PFSK-1 (cell line): ENCODE measurements around the gene JSRP1.

Experiments used
- FOXP2 ChIP-seq: optimal IDR thresholded peaks from 2 replicates; pipeline ENCODE3; 2011; ENCODE audit warnings: borderline replicate concordance, control low read depth, inconsistent platforms; ENCODE audit not compliant: insufficient read depth; ENCODE audit errors: extremely low read length, extremely low read depth
- POLR2AphosphoS5 ChIP-seq: IDR thresholded peaks from 2 replicates; pipeline ENCODE4 v1.6.1; 2012; ENCODE audit warnings: low read depth, mild to moderate bottlenecking, control low read depth, low read length, moderate library complexity
- SIN3A ChIP-seq: IDR thresholded peaks from 2 replicates; pipeline ENCODE4 v1.6.1; 2012; ENCODE audit warnings: mild to moderate bottlenecking, low read length, moderate library complexity, borderline replicate concordance; ENCODE audit not compliant: insufficient read depth
- TAF1 ChIP-seq: IDR thresholded peaks from 2 replicates; pipeline ENCODE4 v1.6.1; 2012; ENCODE audit warnings: low read length, control low read depth, borderline replicate concordance; ENCODE audit not compliant: insufficient read depth
- TF ChIP-seq, protein P1 (sequence below), 2 experiments: IDR thresholded peaks; 2 replicates each; pipeline versions ENCODE4 v1.6.1 to v1.8.0; 2011 to 2012; ENCODE audit warnings: low read depth in 2 of 2, low read length in 2 of 2, control low read depth in 1 of 2, inconsistent platforms in 1 of 2, mild to moderate bottlenecking in 1 of 2, moderate library complexity in 1 of 2; ENCODE audit not compliant: insufficient read depth in 1 of 2

The JSRP1 gene

DNA sequence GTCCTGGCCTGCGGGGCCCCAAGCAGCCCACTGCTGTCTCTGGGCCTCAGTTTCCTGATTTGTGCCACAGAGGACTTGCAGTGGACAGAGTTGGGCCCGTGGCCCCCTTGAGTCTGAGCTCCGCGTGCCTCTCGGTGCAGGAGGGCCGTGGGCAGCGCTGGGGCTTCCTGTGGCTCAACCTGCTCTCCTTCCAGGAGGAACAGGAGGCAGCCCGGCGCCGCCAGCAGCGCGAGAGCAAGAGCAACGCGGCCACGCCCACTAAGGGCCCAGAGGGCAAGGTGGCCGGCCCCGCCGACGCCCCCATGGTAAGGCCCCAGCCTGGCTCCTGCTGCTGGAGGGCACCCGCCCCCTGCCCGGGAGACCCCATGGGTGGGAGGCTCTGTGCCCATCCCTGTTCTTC, 46.0 kb downstream of the JSRP1 start:
- TF ChIP-seq SIN3A (no peak), POLR2AphosphoS5 (no peak), FOXP2 (no peak), TAF1 (no peak)
- TF ChIP-seq, protein P1, sequence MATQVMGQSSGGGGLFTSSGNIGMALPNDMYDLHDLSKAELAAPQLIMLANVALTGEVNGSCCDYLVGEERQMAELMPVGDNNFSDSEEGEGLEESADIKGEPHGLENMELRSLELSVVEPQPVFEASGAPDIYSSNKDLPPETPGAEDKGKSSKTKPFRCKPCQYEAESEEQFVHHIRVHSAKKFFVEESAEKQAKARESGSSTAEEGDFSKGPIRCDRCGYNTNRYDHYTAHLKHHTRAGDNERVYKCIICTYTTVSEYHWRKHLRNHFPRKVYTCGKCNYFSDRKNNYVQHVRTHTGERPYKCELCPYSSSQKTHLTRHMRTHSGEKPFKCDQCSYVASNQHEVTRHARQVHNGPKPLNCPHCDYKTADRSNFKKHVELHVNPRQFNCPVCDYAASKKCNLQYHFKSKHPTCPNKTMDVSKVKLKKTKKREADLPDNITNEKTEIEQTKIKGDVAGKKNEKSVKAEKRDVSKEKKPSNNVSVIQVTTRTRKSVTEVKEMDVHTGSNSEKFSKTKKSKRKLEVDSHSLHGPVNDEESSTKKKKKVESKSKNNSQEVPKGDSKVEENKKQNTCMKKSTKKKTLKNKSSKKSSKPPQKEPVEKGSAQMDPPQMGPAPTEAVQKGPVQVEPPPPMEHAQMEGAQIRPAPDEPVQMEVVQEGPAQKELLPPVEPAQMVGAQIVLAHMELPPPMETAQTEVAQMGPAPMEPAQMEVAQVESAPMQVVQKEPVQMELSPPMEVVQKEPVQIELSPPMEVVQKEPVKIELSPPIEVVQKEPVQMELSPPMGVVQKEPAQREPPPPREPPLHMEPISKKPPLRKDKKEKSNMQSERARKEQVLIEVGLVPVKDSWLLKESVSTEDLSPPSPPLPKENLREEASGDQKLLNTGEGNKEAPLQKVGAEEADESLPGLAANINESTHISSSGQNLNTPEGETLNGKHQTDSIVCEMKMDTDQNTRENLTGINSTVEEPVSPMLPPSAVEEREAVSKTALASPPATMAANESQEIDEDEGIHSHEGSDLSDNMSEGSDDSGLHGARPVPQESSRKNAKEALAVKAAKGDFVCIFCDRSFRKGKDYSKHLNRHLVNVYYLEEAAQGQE (IDR thresholded peaks at IDR 0.05; ENCODE audit: insufficient read depth in 1 of 2, low read depth in 2 of 2, low read length in 2 of 2): no peak

- TF ChIP-seq SIN3A: no peak
Observed at GRCh38 chr19:2209408-2209807, 46.8 kb downstream of the JSRP1 start.

DNA sequence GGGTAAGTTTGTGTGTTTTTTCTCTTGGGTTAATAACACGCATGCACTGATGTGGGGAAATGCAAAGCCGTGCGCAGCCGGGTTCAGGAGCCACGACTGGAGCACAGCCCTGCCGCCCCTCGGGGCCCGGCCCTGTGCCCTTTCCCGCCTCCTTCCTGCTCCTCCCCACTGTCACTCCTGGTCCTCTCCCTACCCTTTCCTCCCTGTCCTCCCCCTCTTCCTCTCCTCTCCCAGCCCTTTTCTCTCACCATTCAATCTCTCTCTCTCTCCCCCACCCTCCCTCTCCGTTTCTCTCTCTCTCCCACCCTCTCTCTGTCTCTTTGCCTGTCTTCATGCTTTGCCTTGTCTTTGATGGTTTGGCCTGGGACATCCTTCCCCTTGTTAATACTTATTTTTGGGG, 47.2 kb downstream of the JSRP1 start:
- TF ChIP-seq, protein P1 (IDR thresholded peaks at IDR 0.05; ENCODE audit: insufficient read depth in 1 of 2, low read depth in 2 of 2, low read length in 2 of 2): no peak

GRCh38 chr19:2207991-2208860, 48.0 kb downstream of the JSRP1 start:
- TF ChIP-seq POLR2AphosphoS5 (no peak), FOXP2 (peak; percentile 75)

GRCh38 chr19:2207008-2207407, 49.2 kb downstream of the JSRP1 start:
- TF ChIP-seq SIN3A (no peak), POLR2AphosphoS5 (no peak), FOXP2 (no peak), TAF1 (no peak)
- TF ChIP-seq, protein P1 (IDR thresholded peaks at IDR 0.05; ENCODE audit: insufficient read depth in 1 of 2, low read depth in 2 of 2, low read length in 2 of 2): no peak

DNA sequence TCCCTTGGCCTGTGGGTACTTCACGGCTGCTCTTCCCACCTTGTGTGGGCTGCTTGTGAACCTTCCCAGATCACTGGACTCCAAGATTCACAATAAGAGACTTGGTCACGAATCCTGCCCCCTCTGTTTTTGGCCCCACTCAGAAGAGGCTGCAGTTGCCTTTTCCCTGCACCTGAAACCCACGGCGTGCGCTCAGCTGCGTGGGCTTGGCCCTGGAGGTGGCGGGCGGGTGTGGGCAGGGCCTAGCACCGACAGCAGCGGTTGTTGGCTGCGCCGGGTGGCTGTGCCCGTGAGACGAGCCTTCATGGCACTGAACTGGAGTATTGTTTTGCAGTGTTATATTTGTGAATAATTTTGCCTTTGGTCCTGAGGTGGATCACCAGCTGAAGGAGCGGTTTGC, 53.9 kb downstream of the JSRP1 start:
- TF ChIP-seq, protein P1 (IDR thresholded peaks at IDR 0.05; ENCODE audit: insufficient read depth in 1 of 2, low read depth in 2 of 2, low read length in 2 of 2): no peak
- TF ChIP-seq SIN3A (no peak), FOXP2 (no peak), POLR2AphosphoS5 (no peak), TAF1 (no peak)
